ENCODE data around the gene GMPS. TPM values are rescaled to one million over a fixed set of nuclear protein-coding genes. Genes with fewer than 3 reads are reported as not detected.
A peak's percentile ranks its signal among the peaks of the same experiment; 100 is the strongest.

GMPS gene
- total and polyA plus RNA-seq, 9 of the 15 experiments (the other 6 are each of a cell fraction or from before 2014, with no cell fraction given), result 73.7 to 282 (median 156) TPM

GRCh38 chr3:155870133-155870944 lies at the start of gene GMPS (continued):
- TF ChIP-seq ZNF280B (CRISPR knock-in tag; IDR thresholded peaks at IDR 0.05) (no peak), RFX5 (IDR thresholded peaks at IDR 0.05; ENCODE audit: low read depth, low read length) (no peak), NEUROD1 (IDR thresholded peaks at IDR 0.05; ENCODE audit: borderline replicate concordance, low read depth, low read length, partially characterized antibody) (no peak), SMAD3 (CRISPR knock-in tag; conservative IDR thresholded peaks at IDR 0.05) (no peak), TAF7 (tag; IDR thresholded peaks at IDR 0.05) (0 out of 2 replicates have a peak, but pooled peaks have one; percentile 43), RAD21 (CRISPR knock-in tag; conservative IDR thresholded peaks at IDR 0.05 in 1 of 2, IDR thresholded peaks at IDR 0.05 in 1 of 2) (peak; percentile 84 to 90), SPI1 (IDR thresholded peaks at IDR 0.05; ENCODE audit: borderline replicate concordance, low read depth, low read length) (no peak), CXXC5 (CRISPR knock-in tag; IDR thresholded peaks at IDR 0.05) (peak; percentile 47), TRIM28 (IDR thresholded peaks at IDR 0.05) (no peak; the same call in 1 of the 2 replicates), KAT8 (IDR thresholded peaks at IDR 0.05; ENCODE audit: low read depth) (no peak), ZNF583 (CRISPR knock-in tag; IDR thresholded peaks at IDR 0.05) (0 out of 2 replicates have a peak, but pooled peaks have one; percentile 41), ZBTB8A (IDR thresholded peaks at IDR 0.05; ENCODE audit: partially characterized antibody) (no peak), CCAR2 (IDR thresholded peaks at IDR 0.05; ENCODE audit: low read depth, low read length) (no peak), FOS (IDR thresholded peaks at IDR 0.05; ENCODE audit: extremely low read depth, insufficient read length) (no peak), CTBP1 (IDR thresholded peaks at IDR 0.05; ENCODE audit: borderline replicate concordance) (peak; percentile 64), PHF20 (IDR thresholded peaks at IDR 0.05; ENCODE audit: partially characterized antibody) (peak; percentile 46)
- TF ChIP-seq, protein P1, sequence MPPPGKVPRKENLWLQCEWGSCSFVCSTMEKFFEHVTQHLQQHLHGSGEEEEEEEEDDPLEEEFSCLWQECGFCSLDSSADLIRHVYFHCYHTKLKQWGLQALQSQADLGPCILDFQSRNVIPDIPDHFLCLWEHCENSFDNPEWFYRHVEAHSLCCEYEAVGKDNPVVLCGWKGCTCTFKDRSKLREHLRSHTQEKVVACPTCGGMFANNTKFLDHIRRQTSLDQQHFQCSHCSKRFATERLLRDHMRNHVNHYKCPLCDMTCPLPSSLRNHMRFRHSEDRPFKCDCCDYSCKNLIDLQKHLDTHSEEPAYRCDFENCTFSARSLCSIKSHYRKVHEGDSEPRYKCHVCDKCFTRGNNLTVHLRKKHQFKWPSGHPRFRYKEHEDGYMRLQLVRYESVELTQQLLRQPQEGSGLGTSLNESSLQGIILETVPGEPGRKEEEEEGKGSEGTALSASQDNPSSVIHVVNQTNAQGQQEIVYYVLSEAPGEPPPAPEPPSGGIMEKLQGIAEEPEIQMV (tag; conservative IDR thresholded peaks at IDR 0.05; ENCODE audit: low read depth), result no peak
- TF ChIP-seq, protein P2, sequence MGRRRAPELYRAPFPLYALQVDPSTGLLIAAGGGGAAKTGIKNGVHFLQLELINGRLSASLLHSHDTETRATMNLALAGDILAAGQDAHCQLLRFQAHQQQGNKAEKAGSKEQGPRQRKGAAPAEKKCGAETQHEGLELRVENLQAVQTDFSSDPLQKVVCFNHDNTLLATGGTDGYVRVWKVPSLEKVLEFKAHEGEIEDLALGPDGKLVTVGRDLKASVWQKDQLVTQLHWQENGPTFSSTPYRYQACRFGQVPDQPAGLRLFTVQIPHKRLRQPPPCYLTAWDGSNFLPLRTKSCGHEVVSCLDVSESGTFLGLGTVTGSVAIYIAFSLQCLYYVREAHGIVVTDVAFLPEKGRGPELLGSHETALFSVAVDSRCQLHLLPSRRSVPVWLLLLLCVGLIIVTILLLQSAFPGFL (CRISPR knock-in tag; IDR thresholded peaks at IDR 0.05), result no peak
- TF ChIP-seq, protein P3, sequence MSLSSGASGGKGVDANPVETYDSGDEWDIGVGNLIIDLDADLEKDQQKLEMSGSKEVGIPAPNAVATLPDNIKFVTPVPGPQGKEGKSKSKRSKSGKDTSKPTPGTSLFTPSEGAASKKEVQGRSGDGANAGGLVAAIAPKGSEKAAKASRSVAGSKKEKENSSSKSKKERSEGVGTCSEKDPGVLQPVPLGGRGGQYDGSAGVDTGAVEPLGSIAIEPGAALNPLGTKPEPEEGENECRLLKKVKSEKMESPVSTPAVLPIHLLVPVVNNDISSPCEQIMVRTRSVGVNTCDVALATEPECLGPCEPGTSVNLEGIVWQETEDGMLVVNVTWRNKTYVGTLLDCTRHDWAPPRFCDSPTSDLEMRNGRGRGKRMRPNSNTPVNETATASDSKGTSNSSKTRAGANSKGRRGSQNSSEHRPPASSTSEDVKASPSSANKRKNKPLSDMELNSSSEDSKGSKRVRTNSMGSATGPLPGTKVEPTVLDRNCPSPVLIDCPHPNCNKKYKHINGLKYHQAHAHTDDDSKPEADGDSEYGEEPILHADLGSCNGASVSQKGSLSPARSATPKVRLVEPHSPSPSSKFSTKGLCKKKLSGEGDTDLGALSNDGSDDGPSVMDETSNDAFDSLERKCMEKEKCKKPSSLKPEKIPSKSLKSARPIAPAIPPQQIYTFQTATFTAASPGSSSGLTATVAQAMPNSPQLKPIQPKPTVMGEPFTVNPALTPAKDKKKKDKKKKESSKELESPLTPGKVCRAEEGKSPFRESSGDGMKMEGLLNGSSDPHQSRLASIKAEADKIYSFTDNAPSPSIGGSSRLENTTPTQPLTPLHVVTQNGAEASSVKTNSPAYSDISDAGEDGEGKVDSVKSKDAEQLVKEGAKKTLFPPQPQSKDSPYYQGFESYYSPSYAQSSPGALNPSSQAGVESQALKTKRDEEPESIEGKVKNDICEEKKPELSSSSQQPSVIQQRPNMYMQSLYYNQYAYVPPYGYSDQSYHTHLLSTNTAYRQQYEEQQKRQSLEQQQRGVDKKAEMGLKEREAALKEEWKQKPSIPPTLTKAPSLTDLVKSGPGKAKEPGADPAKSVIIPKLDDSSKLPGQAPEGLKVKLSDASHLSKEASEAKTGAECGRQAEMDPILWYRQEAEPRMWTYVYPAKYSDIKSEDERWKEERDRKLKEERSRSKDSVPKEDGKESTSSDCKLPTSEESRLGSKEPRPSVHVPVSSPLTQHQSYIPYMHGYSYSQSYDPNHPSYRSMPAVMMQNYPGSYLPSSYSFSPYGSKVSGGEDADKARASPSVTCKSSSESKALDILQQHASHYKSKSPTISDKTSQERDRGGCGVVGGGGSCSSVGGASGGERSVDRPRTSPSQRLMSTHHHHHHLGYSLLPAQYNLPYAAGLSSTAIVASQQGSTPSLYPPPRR (CRISPR knock-in tag; IDR thresholded peaks at IDR 0.05; ENCODE audit: borderline replicate concordance), result no peak

Data from K562 (cell line).